H9 (cell line): Measurements from ENCODE around the gene PALD1. TPM values are rescaled to one million over a fixed set of nuclear protein-coding genes. Genes with fewer than 3 reads are reported as not detected.

Experiments used
- DNase-seq: peaks from one replicate; pipeline ENCODE4 v3.0.0-alpha.2; 2017
- H2AFZ ChIP-seq: one replicate; pipeline ENCODE4 v1.6.1; 2013; ENCODE audit warnings: mild to moderate bottlenecking, low read length, control low read depth, moderate library complexity
- H2AK5ac ChIP-seq: 2 replicates; pipeline ENCODE4 v1.6.1; 2013; ENCODE audit warnings: low read length, control low read depth, mixed read lengths; ENCODE audit not compliant: insufficient read length
- H2BK120ac ChIP-seq: one replicate; pipeline ENCODE4 v1.6.1; 2013; ENCODE audit warnings: low read depth, mild to moderate bottlenecking, low read length, control low read depth, inconsistent platforms; ENCODE audit not compliant: poor library complexity, severe bottlenecking
- H2BK12ac ChIP-seq: 2 replicates; pipeline ENCODE4 v1.6.1; 2013; ENCODE audit warnings: low read length, control low read depth, mixed read lengths, low read depth; ENCODE audit not compliant: insufficient read length
- H2BK15ac ChIP-seq: 2 replicates; pipeline ENCODE4 v1.6.1; 2013; ENCODE audit warnings: low read depth, low read length, control low read depth
- H2BK20ac ChIP-seq: one replicate; pipeline ENCODE4 v1.6.1; 2013; ENCODE audit warnings: low read depth, mild to moderate bottlenecking, low read length, control low read depth, inconsistent platforms; ENCODE audit not compliant: poor library complexity, severe bottlenecking
- H2BK5ac ChIP-seq: 2 replicates; pipeline ENCODE4 v1.6.1; 2013; ENCODE audit warnings: low read length, control low read depth, mixed read lengths; ENCODE audit not compliant: insufficient read length
- H3K14ac ChIP-seq: 2 replicates; pipeline ENCODE4 v1.6.1; 2013; ENCODE audit warnings: low read length, control low read depth; ENCODE audit not compliant: insufficient read depth
- H3K18ac ChIP-seq: 2 replicates; pipeline ENCODE4 v1.6.1; 2013; ENCODE audit warnings: low read depth, mild to moderate bottlenecking, mixed read lengths, low read length, control low read depth; ENCODE audit not compliant: insufficient read length
- H3K23ac ChIP-seq: 2 replicates; pipeline ENCODE4 v1.6.1; 2013; ENCODE audit warnings: low read length, control low read depth, mixed read lengths, low read depth; ENCODE audit not compliant: insufficient read length
- H3K23me2 ChIP-seq: 2 replicates; pipeline ENCODE4 v1.6.1; 2013; ENCODE audit warnings: low read depth, mild to moderate bottlenecking, mixed read lengths, low read length, control low read depth; ENCODE audit not compliant: insufficient read length, poor library complexity, severe bottlenecking
- H3K27ac ChIP-seq: 2 replicates; pipeline ENCODE4 v1.5.1; 2013; ENCODE audit warnings: low read length, control low read depth, mixed read lengths, low read depth; ENCODE audit not compliant: insufficient read length
- H3K27me3 ChIP-seq: 2 replicates; pipeline ENCODE4 v1.6.1; 2013; ENCODE audit warnings: low read length, control low read depth, inconsistent platforms; ENCODE audit not compliant: insufficient read depth
- H3K4ac ChIP-seq: 2 replicates; pipeline ENCODE4 v1.6.1; 2013; ENCODE audit warnings: low read depth, mild to moderate bottlenecking, control low read depth, inconsistent platforms, low read length, moderate library complexity
- H3K4me1 ChIP-seq: 2 replicates; pipeline ENCODE4 v1.6.1; 2013; ENCODE audit warnings: low read length, control low read depth, inconsistent platforms; ENCODE audit not compliant: insufficient read depth
- H3K4me2 ChIP-seq: 2 replicates; pipeline ENCODE4 v1.6.1; 2013; ENCODE audit warnings: low read length, control low read depth, mixed read lengths; ENCODE audit not compliant: insufficient read length, insufficient read depth
- H3K56ac ChIP-seq: 2 replicates; pipeline ENCODE4 v1.6.1; 2013; ENCODE audit warnings: low read depth, mild to moderate bottlenecking, mixed read lengths, low read length, control low read depth; ENCODE audit not compliant: insufficient read length
- H3K79me1 ChIP-seq: 2 replicates; pipeline ENCODE4 v1.6.1; 2013; ENCODE audit warnings: low read depth, mild to moderate bottlenecking, moderate library complexity, low read length, control low read depth, inconsistent platforms; ENCODE audit not compliant: insufficient read depth, poor library complexity, severe bottlenecking
- H3K79me2 ChIP-seq: 2 replicates; pipeline ENCODE4 v1.6.1; 2013; ENCODE audit warnings: low read length, control low read depth, inconsistent platforms; ENCODE audit not compliant: insufficient read depth
- H3K9ac ChIP-seq: 2 replicates; pipeline ENCODE4 v1.6.1; 2013; ENCODE audit warnings: low read length, control low read depth, mixed read lengths; ENCODE audit not compliant: insufficient read length; ENCODE audit errors: extremely low read depth
- H3K9me3 ChIP-seq: one replicate; pipeline ENCODE4 v1.6.1; 2013; ENCODE audit warnings: low read depth, low read length, inconsistent platforms; ENCODE audit not compliant: control insufficient read depth
- H3T11ph ChIP-seq: one replicate; pipeline ENCODE4 v1.6.1; 2013; ENCODE audit warnings: mild to moderate bottlenecking, low read length, control low read depth, inconsistent platforms
- H4K20me1 ChIP-seq: one replicate; pipeline ENCODE4 v1.6.1; 2013; ENCODE audit not compliant: control insufficient read depth, insufficient read length, insufficient read depth
- H4K5ac ChIP-seq: 2 replicates; pipeline ENCODE4 v1.6.1; 2013; ENCODE audit warnings: low read depth, mild to moderate bottlenecking, mixed read lengths, low read length, control low read depth; ENCODE audit not compliant: insufficient read length
- H4K8ac ChIP-seq: replicated peaks from 2 replicates; pipeline ENCODE4 v1.6.1; 2013; ENCODE audit warnings: low read length, control low read depth, mixed read lengths, low read depth; ENCODE audit not compliant: insufficient read length
- H4K91ac ChIP-seq: 2 replicates; pipeline ENCODE4 v1.6.1; 2013; ENCODE audit warnings: low read depth, mild to moderate bottlenecking, moderate library complexity, mixed read lengths, low read length, control low read depth; ENCODE audit not compliant: insufficient read length
- H3K27ac Mint-ChIP-seq, 3 experiments: 2 replicates in 2 of 3; 3 replicates in 1 of 3; pipeline ENCODE4 v1.8.0; 2020 to 2021; ENCODE audit warnings: mixed read lengths in 3 of 3, mild to moderate bottlenecking in 1 of 3, moderate library complexity in 1 of 3
- H3K27me3 Mint-ChIP-seq: 2 replicates; pipeline ENCODE4 v1.8.0; 2021; ENCODE audit warnings: low read depth, mild to moderate bottlenecking, moderate library complexity, mixed read lengths
- H3K36me3 Mint-ChIP-seq, 3 experiments: 2 replicates in 2 of 3; 3 replicates in 1 of 3; pipeline ENCODE4 v1.8.0; 2020 to 2021; ENCODE audit warnings: low read depth in 3 of 3, mixed read lengths in 3 of 3; ENCODE audit not compliant: insufficient read depth in 1 of 3
- H3K4me1 Mint-ChIP-seq, 2 experiments: 2 replicates each; pipeline ENCODE4 v1.8.0; 2020; ENCODE audit warnings: mixed read lengths in 2 of 2
- H3K4me3 Mint-ChIP-seq, 2 experiments: 2 replicates in 1 of 2; 3 replicates in 1 of 2; pipeline ENCODE4 v1.8.0; 2020 to 2021; ENCODE audit warnings: mild to moderate bottlenecking in 2 of 2, mixed read lengths in 2 of 2, moderate library complexity in 1 of 2
- H3K9me3 Mint-ChIP-seq, 2 experiments: 2 replicates in 1 of 2; 3 replicates in 1 of 2; pipeline ENCODE4 v1.8.0; 2020; ENCODE audit warnings: mild to moderate bottlenecking in 2 of 2, mixed read lengths in 2 of 2, moderate library complexity in 1 of 2
- CTCF ChIP-seq: fragments of 200-600 bp; sonication (generic); conservative IDR thresholded peaks from 3 replicates; pipeline ENCODE4 v1.8.0; 2021; ENCODE audit warnings: antibody characterized with exemption, mild to moderate bottlenecking
- WGBS: extraction: QIAGEN DNeasy Blood & Tissue Kit; methylation state at CpG from one replicate; pipeline ENCODE4 v1.1.7; 2013; ENCODE audit warnings: missing lambda C conversion rate, low lambda C conversion rate, mixed read lengths; ENCODE audit not compliant: insufficient read length; ENCODE audit errors: extremely low coverage; 5-methylcytosine and 5-hydroxymethylcytosine counted together
- total RNA-seq: library from RNA; stranded (reverse); gene quantifications from 2 replicates; pipeline ENCODE4 v1.2.1, GENCODE V29; 2021

PALD1 gene
- total RNA-seq, 1 experiment from 2014 or later = 21.1 TPM

GRCh38 chr10:70491614-70492013 is 13.0 kb downstream of the PALD1 start:
- H3K27ac Mint-ChIP-seq = no peak overlapping the region
- Histone ChIP-seq H3K9ac (no peak overlapping the region), H2AFZ (no peak overlapping the region), H2BK120ac (no peak overlapping the region), H4K8ac (no peak overlapping the region), H3K79me2 (peaks cover 7% of the 10 kb centered on the region), H3K4me1 (peaks cover 17% of the 10 kb centered on the region), H2AK5ac (no peak overlapping the region), H3K56ac (no peak overlapping the region), H4K5ac (no peak overlapping the region), H3K14ac (no peak overlapping the region), H2BK12ac (no peak overlapping the region), H3K23ac (no peak overlapping the region), H4K20me1 (no peaks in the 10 kb centered on the region), H4K91ac (no peak overlapping the region), H3K27ac (no peak overlapping the region), H2BK15ac (no peak overlapping the region), H2BK5ac (no peak overlapping the region), H3K9me3 (no peaks in the 10 kb centered on the region), H3K18ac (no peak overlapping the region), H3T11ph (no peak overlapping the region), H3K23me2 (no peaks in the 10 kb centered on the region), H3K27me3 (no peaks in the 10 kb centered on the region), H2BK20ac (no peak overlapping the region), H3K4me2 (no peak overlapping the region), H3K79me1 (no peaks in the 10 kb centered on the region), H3K4ac (no peak overlapping the region)
- no peak for TF ChIP-seq CTCF
- no peaks in the 10 kb centered on the region for H3K9me3 Mint-ChIP-seq
- H3K36me3 Mint-ChIP-seq = peaks cover 0 to 18% (median 6%) of the 10 kb centered on the region in 3 experiments; a peak in 3 of 7 replicates
- no peak overlapping the region for H3K4me3 Mint-ChIP-seq
- no peaks in the 10 kb centered on the region for H3K27me3 Mint-ChIP-seq
- no peak for DNase-seq
- H3K4me1 Mint-ChIP-seq = peaks cover 39 to 44% of the 10 kb centered on the region in 2 experiments
- no CpG with 5 or more reads among the region's 2 CpGs for WGBS
